HCT116 (cell line): ENCODE measurements around the gene TMIGD3. TPM values are rescaled to one million over a fixed set of nuclear protein-coding genes. Genes with fewer than 3 reads are reported as not detected.
A peak's percentile ranks its signal among the peaks of the same experiment; 100 is the strongest.

Experiments
- ATAC-seq: fragments of 200-7000 bp; cut with Tn5 transposase; 2 replicates; pipeline ENCODE4 v1.9.1; 2020; ENCODE audit warnings: mild to moderate bottlenecking, moderate library complexity
- BruUV-seq: library from RNA; stranded (reverse); fragments of 400-500 nt; replicated peaks from 2 replicates; lab custom pipeline; 2021; lab: Mats Ljungman, UMichigan
- CTCF ChIA-PET: fragments of 300-600 bp; sonication (Branson Sonifier 250); formaldehyde crosslinking; loops from one replicate; lab custom pipeline; 2021; ENCODE audit warnings: antibody characterized with exemption; lab: Charles Lee
- POLR2A ChIA-PET: fragments of 300-600, 350-600 bp; sonication (Branson Sonifier 250); formaldehyde crosslinking; loops from one replicate; lab custom pipeline; 2021; ENCODE audit warnings: antibody characterized with exemption; lab: Charles Lee
- RAD21 ChIA-PET, 2 experiments: fragments of 300-600 bp; sonication (Branson Sonifier 250); formaldehyde crosslinking; loops; one replicate each; lab custom pipeline; 2023; ENCODE audit warnings: low total read pairs in 2 of 2; ENCODE audit not compliant: uncharacterized antibody in 2 of 2, unreplicated experiment in 2 of 2, low non-redundant PET in 1 of 2; lab: Charles Lee
- DNase-seq: peaks from one replicate; pipeline ENCODE4 v3.0.0-alpha.2; 2010; ENCODE audit warnings: low read depth, low spot score
- H2AFZ ChIP-seq: fragments of 200-600 bp; shearing (Covaris generic), sonication (generic); 2 replicates; pipeline ENCODE4 v1.6.1; 2017; ENCODE audit warnings: low read depth, mixed run types, mixed read lengths, antibody characterized with exemption, low read length; ENCODE audit not compliant: poor library complexity, severe bottlenecking
- H3K27ac ChIP-seq: 2 replicates; pipeline ENCODE4 v1.5.1; 2012; ENCODE audit warnings: low read depth, low read length
- H3K27me3 ChIP-seq: fragments of 200-600 bp; sonication (generic); 2 replicates; pipeline ENCODE4 v1.6.1; 2016; ENCODE audit warnings: mixed run types, low read length, mixed read lengths; ENCODE audit not compliant: insufficient read depth
- H3K36me3 ChIP-seq, 2 experiments: fragments of 200-500 bp in 1 of 2; fragments of 200-600 bp in 1 of 2; sonication (Bioruptor generic) in 1 of 2; sonication (generic) in 1 of 2; 2 replicates each; pipeline versions ENCODE4 v1.5.1 to v1.6.1; 2014 to 2016; ENCODE audit warnings: low read length in 2 of 2, inconsistent platforms in 1 of 2, mixed read lengths in 1 of 2, mixed run types in 1 of 2; ENCODE audit not compliant: insufficient read depth in 2 of 2, control insufficient read depth in 1 of 2
- H3K4me1 ChIP-seq, 2 experiments: fragments of 200-600 bp in 1 of 2; sonication (generic) in 1 of 2; 2 replicates each; pipeline versions ENCODE4 v1.5.1 to v1.6.1; 2012 to 2017; ENCODE audit warnings: low read length in 2 of 2, inconsistent platforms in 1 of 2, mild to moderate bottlenecking in 1 of 2, mixed read lengths in 1 of 2, mixed run types in 1 of 2, moderate library complexity in 1 of 2; ENCODE audit not compliant: insufficient read depth in 2 of 2, control insufficient read depth in 1 of 2
- H3K4me2 ChIP-seq: fragments of 200-600 bp; sonication (generic); 2 replicates; pipeline ENCODE4 v1.6.1; 2017; ENCODE audit warnings: mixed run types, low read length, mixed read lengths
- H3K4me3 ChIP-seq, 2 experiments: fragments of 200-600 bp in 1 of 2; sonication (generic) in 1 of 2; replicated peaks in 1 of 2; 2 replicates each; pipeline ENCODE4 v1.5.1; 2011 to 2016; ENCODE audit warnings: low read length in 2 of 2, control low read depth in 1 of 2, low read depth in 1 of 2, mild to moderate bottlenecking in 1 of 2, mixed read lengths in 1 of 2, mixed run types in 1 of 2
- H3K79me2 ChIP-seq: fragments of 200-600 bp; sonication (generic); 2 replicates; pipeline ENCODE4 v1.6.1; 2017; ENCODE audit warnings: mild to moderate bottlenecking, mixed run types, low read length, moderate library complexity, mixed read lengths; ENCODE audit not compliant: insufficient read depth
- H3K9ac ChIP-seq: fragments of 200-600 bp; sonication (generic); 2 replicates; pipeline ENCODE4 v1.6.1; 2016; ENCODE audit warnings: low read length, mixed read lengths
- H3K9me2 ChIP-seq: fragments of 200-600 bp; sonication (generic), shearing (Covaris generic); 2 replicates; pipeline ENCODE4 v1.6.1; 2017; ENCODE audit warnings: mixed run types, mild to moderate bottlenecking, moderate library complexity; ENCODE audit not compliant: insufficient read depth
- H3K9me3 ChIP-seq, 2 experiments: fragments of 200-500 bp in 1 of 2; fragments of 200-600 bp in 1 of 2; sonication (Bioruptor generic) in 1 of 2; sonication (generic) in 1 of 2; 2 replicates each; pipeline ENCODE4 v1.6.1; 2014 to 2017; ENCODE audit warnings: low read length in 2 of 2, mixed read lengths in 2 of 2, inconsistent platforms in 1 of 2, low read depth in 1 of 2, mild to moderate bottlenecking in 1 of 2, mixed run types in 1 of 2, moderate library complexity in 1 of 2; ENCODE audit not compliant: control insufficient read depth in 1 of 2, insufficient read depth in 1 of 2
- H4K20me1 ChIP-seq: fragments of 200-600 bp; sonication (generic), shearing (Covaris generic); 2 replicates; pipeline ENCODE4 v1.6.1; 2017; ENCODE audit warnings: mixed run types, mild to moderate bottlenecking, moderate library complexity; ENCODE audit not compliant: insufficient read depth
- ATF3 ChIP-seq: IDR thresholded peaks from 2 replicates; pipeline ENCODE4 v1.6.1; 2012
- CEBPB ChIP-seq: IDR thresholded peaks from 2 replicates; pipeline ENCODE4 v1.6.1; 2012; ENCODE audit warnings: low read depth
- ELF1 ChIP-seq: IDR thresholded peaks from 2 replicates; pipeline ENCODE4 v1.6.1; 2012; ENCODE audit warnings: low read depth, borderline replicate concordance
- RAD21 ChIP-seq: IDR thresholded peaks from 2 replicates; pipeline ENCODE4 v1.6.1; 2012; ENCODE audit warnings: low read depth, mild to moderate bottlenecking
- TCF7L2 ChIP-seq: IDR thresholded peaks from 2 replicates; pipeline ENCODE4 v1.7.0; 2011; ENCODE audit warnings: borderline replicate concordance, inconsistent platforms; ENCODE audit not compliant: insufficient read depth, insufficient read length; ENCODE audit errors: extremely low read depth
- YY1 ChIP-seq: IDR thresholded peaks from 2 replicates; pipeline ENCODE4 v1.6.1; 2011; ENCODE audit warnings: low read length, low read depth, moderate library complexity, mild to moderate bottlenecking; ENCODE audit not compliant: insufficient replicate concordance; ENCODE audit errors: extremely low read depth
- ZNF274 ChIP-seq: fragments of 200-500 bp; sonication (Bioruptor generic); IDR thresholded peaks from 2 replicates; pipeline ENCODE4 v1.6.1; 2014; ENCODE audit warnings: mild to moderate bottlenecking, low read depth, low read length, inconsistent platforms
- intact Hi-C: fragments of 100-400 bp; cut with micrococcal nuclease; formaldehyde crosslinking; loops from 2 replicates; pipeline ENCODE4 v1.10.0; 2022
- total RNA-seq: library from RNA; stranded (reverse); gene quantifications from one replicate; pipeline ENCODE4 v1.2.1, GENCODE V29; 2021; ENCODE audit not compliant: unreplicated experiment
- TF ChIP-seq, protein P1 (sequence below), 3 experiments: fragments of 200-600 bp in 1 of 3; sonication (generic) in 1 of 3; IDR thresholded peaks in 2 of 3; conservative IDR thresholded peaks in 1 of 3; 2 replicates each; pipeline ENCODE4 v1.5.1; 2012 to 2017; ENCODE audit warnings: low read depth in 2 of 3, low read length in 2 of 3, antibody characterized with exemption in 1 of 3, borderline replicate concordance in 1 of 3, control low read depth in 1 of 3, mild to moderate bottlenecking in 1 of 3, mixed read lengths in 1 of 3, mixed run types in 1 of 3, moderate library complexity in 1 of 3; ENCODE audit not compliant: insufficient read depth in 1 of 3

Gene TMIGD3
- total RNA-seq, 1 experiment from 2014 or later, result not detected

- Histone ChIP-seq H4K20me1 (no peaks in the 10 kb centered on the region), H3K9me2 (no peaks in the 10 kb centered on the region), H2AFZ (no peak overlapping the region), H3K79me2 (no peaks in the 10 kb centered on the region), H3K27ac (no peak overlapping the region), H3K9ac (no peak overlapping the region), H3K9me3 (no peaks in the 10 kb centered on the region), H3K4me3 (no peak overlapping the region), H3K4me2 (no peak overlapping the region), H3K27me3 (no peaks in the 10 kb centered on the region), H3K36me3 (no peaks in the 10 kb centered on the region), H3K4me1 (no peaks in the 10 kb centered on the region)
- BruUV-seq, result no TSS peak
- ATAC-seq (peak; percentile 97), DNase-seq (peak; percentile 42)
- TF ChIP-seq, protein P1, sequence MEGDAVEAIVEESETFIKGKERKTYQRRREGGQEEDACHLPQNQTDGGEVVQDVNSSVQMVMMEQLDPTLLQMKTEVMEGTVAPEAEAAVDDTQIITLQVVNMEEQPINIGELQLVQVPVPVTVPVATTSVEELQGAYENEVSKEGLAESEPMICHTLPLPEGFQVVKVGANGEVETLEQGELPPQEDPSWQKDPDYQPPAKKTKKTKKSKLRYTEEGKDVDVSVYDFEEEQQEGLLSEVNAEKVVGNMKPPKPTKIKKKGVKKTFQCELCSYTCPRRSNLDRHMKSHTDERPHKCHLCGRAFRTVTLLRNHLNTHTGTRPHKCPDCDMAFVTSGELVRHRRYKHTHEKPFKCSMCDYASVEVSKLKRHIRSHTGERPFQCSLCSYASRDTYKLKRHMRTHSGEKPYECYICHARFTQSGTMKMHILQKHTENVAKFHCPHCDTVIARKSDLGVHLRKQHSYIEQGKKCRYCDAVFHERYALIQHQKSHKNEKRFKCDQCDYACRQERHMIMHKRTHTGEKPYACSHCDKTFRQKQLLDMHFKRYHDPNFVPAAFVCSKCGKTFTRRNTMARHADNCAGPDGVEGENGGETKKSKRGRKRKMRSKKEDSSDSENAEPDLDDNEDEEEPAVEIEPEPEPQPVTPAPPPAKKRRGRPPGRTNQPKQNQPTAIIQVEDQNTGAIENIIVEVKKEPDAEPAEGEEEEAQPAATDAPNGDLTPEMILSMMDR (IDR thresholded peaks at IDR 0.05 in 2 of 3, conservative IDR thresholded peaks at IDR 0.05 in 1 of 3; ENCODE audit: borderline replicate concordance in 1 of 3, insufficient read depth in 1 of 3, low read depth in 2 of 3, low read length in 2 of 3), result peak; percentile 59 to 84 (median 67)
- peak; percentile 88 for TF ChIP-seq RAD21
- TF ChIP-seq ZNF274, result no peak
- peak; percentile 48 for TF ChIP-seq TCF7L2
- no peak for TF ChIP-seq CEBPB
- no peak for TF ChIP-seq YY1
- no peak for TF ChIP-seq ELF1
- no peak for TF ChIP-seq ATF3
- POLR2A ChIA-PET, result interaction anchor here (0.7 kb wide), 1 partner anchor 266 kb away, joined by 3 read pairs; no protein-coding TSS in a partner anchor
- CTCF ChIA-PET, result interaction anchor here (0.6 to 3.2 kb wide), 15 partner anchors 9 to 888 kb away, joined by 3 to 41 read pairs (median 6); partner anchors contain the start of gene INKA2
- RAD21 ChIA-PET, result interaction anchor here (0.6 to 1.4 kb wide), 8 partner anchors 26 to 784 kb away, joined by 3 to 7 read pairs (median 3); no protein-coding TSS in a partner anchor
- intact Hi-C loops, result loop anchor here (1.0 to 5.0 kb wide), 4 partner anchors 175 to 511 kb away; no protein-coding TSS in a partner anchor
Measured at GRCh38 chr1:111481387-111482221, 21.8 kb downstream of the TMIGD3 start.
